A549 (cell line): Measurements from ENCODE around the gene BTBD3. TPM values are rescaled to one million over a fixed set of nuclear protein-coding genes. Genes with fewer than 3 reads are reported as not detected.

Source experiments
- ATAC-seq, 2 experiments: fragments of 200-7000 bp in 1 of 2; fragments of >200 bp in 1 of 2; cut with Nextera tagmentation in 1 of 2; cut with Tn5 transposase in 1 of 2; 3 replicates each; pipeline versions ENCODE4 v1.8.0 to v1.9.1; 2018 to 2020; ENCODE audit warnings: mild to moderate bottlenecking in 1 of 2, moderate library complexity in 1 of 2
- CTCF ChIA-PET: fragments of 300-600 bp; sonication (Branson Sonifier 250); formaldehyde crosslinking; extraction: SDS; loops from one replicate; lab custom pipeline; 2021; ENCODE audit warnings: antibody characterized with exemption, inconsistent platforms; lab: Yijun Ruan, JAX
- POLR2A ChIA-PET: fragments of 350-600 bp; formaldehyde crosslinking; extraction: SDS; loops from one replicate; lab custom pipeline; 2021; ENCODE audit warnings: antibody characterized with exemption, inconsistent platforms; lab: Yijun Ruan, JAX
- DNase-seq, 2 experiments: peaks; one replicate each; pipeline versions ENCODE4 v3.0.0 to v3.0.0-alpha.2; 2011 to 2016; ENCODE audit warnings: low read depth in 1 of 2, low spot score in 1 of 2
- FAIRE-seq: peaks from 2 replicates; lab custom pipeline; 2011; peaks lifted over from hg19 to GRCh38; lab: Jason Lieb, UNC
- H3K27ac ChIP-seq, 2 experiments: fragments of >200 bp; sonication (Bioruptor Twin); formaldehyde crosslinking; 3 replicates each; pipeline ENCODE4 v1.5.1; 2016 to 2017
- H3K4me1 ChIP-seq: fragments of >200 bp; sonication (Bioruptor Twin); formaldehyde crosslinking; 3 replicates; pipeline ENCODE4 v1.6.1; 2016
- H3K4me2 ChIP-seq: fragments of >200 bp; sonication (Bioruptor Twin); formaldehyde crosslinking; 3 replicates; pipeline ENCODE4 v1.6.1; 2016
- H3K4me3 ChIP-seq: fragments of >200 bp; sonication (Bioruptor Twin); formaldehyde crosslinking; 3 replicates; pipeline ENCODE4 v1.5.1; 2016
- H3K9me3 ChIP-seq: fragments of >200 bp; sonication (Bioruptor Twin); formaldehyde crosslinking; 3 replicates; pipeline ENCODE4 v1.6.1; 2016
- CBX8 ChIP-seq: fragments of 200-600 bp; sonication (generic); IDR thresholded peaks from 2 replicates; pipeline ENCODE4 v1.6.1; 2016
- EHF ChIP-seq: fragments of 250-450 bp; sonication (Bioruptor Pico); IDR thresholded peaks from 2 replicates; pipeline ENCODE4 v1.5.0; 2020; ENCODE audit warnings: mild to moderate bottlenecking
- EHMT2 ChIP-seq: fragments of 200-600 bp; sonication (generic); IDR thresholded peaks from 2 replicates; pipeline ENCODE4 v1.6.1; 2016; ENCODE audit warnings: antibody characterized with exemption, low read depth, mild to moderate bottlenecking, moderate library complexity
- EP300 ChIP-seq, 2 experiments: fragments of >200 bp; sonication (Bioruptor Twin); formaldehyde crosslinking; IDR thresholded peaks; 2 replicates in 1 of 2; 3 replicates in 1 of 2; pipeline ENCODE4 v1.6.1; 2016 to 2017
- FOSL2 ChIP-seq, 2 experiments: fragments of 450-650 bp in 1 of 2; fragments of >200 bp in 1 of 2; sonication (Bioruptor Twin) in 1 of 2; formaldehyde crosslinking; IDR thresholded peaks; 2 replicates each; pipeline versions ENCODE4 v1.5.0 to v1.6.1; 2016 to 2020; ENCODE audit warnings: mild to moderate bottlenecking in 1 of 2, moderate library complexity in 1 of 2
- HDAC2 ChIP-seq: fragments of 200-600 bp; sonication (generic); IDR thresholded peaks from 2 replicates; pipeline ENCODE4 v1.6.1; 2016
- HOXB5 ChIP-seq: fragments of 250-450 bp; sonication (Bioruptor Pico); IDR thresholded peaks from 2 replicates; pipeline ENCODE4 v1.5.0; 2020; ENCODE audit warnings: mild to moderate bottlenecking, moderate library complexity
- KDM5A ChIP-seq: fragments of 200-600 bp; sonication (generic); IDR thresholded peaks from 2 replicates; pipeline ENCODE4 v1.6.1; 2016; ENCODE audit warnings: antibody characterized with exemption, mild to moderate bottlenecking
- MAZ ChIP-seq: fragments of 150-350 bp; IDR thresholded peaks from 2 replicates; pipeline ENCODE4 v1.6.1; 2014; ENCODE audit warnings: antibody characterized with exemption, low read depth, low read length, borderline replicate concordance
- MYC ChIP-seq: IDR thresholded peaks from 2 replicates; pipeline ENCODE4 v1.6.1; 2012; ENCODE audit warnings: mild to moderate bottlenecking, inconsistent platforms, low read length, improper control_type of control experiment, borderline replicate concordance
- NR3C1 ChIP-seq: fragments of >200 bp; sonication (Bioruptor Twin); formaldehyde crosslinking; IDR thresholded peaks from 3 replicates; pipeline ENCODE4 v1.6.1; 2017
- POLR2AphosphoS2 ChIP-seq: conservative IDR thresholded peaks from 2 replicates; pipeline ENCODE4 v1.6.1; 2012; ENCODE audit warnings: low read length, improper control_type of control experiment, inconsistent platforms
- RNF2 ChIP-seq: fragments of 200-600 bp; sonication (generic); IDR thresholded peaks from 2 replicates; pipeline ENCODE4 v1.6.1; 2016; ENCODE audit warnings: low read depth, mild to moderate bottlenecking, antibody characterized with exemption, moderate library complexity, borderline replicate concordance
- SREBF2 ChIP-seq: fragments of 450-650 bp; IDR thresholded peaks from 2 replicates; pipeline ENCODE4 v1.6.1; 2014; ENCODE audit warnings: mild to moderate bottlenecking, moderate library complexity
- ZFP36 ChIP-seq: fragments of 450-650 bp; IDR thresholded peaks from 2 replicates; pipeline ENCODE4 v1.6.1; 2014; ENCODE audit warnings: borderline replicate concordance; ENCODE audit not compliant: partially characterized antibody
- ZNF302 ChIP-seq: fragments of 250-450 bp; sonication (Bioruptor Pico); IDR thresholded peaks from 2 replicates; pipeline ENCODE4 v1.9.0; 2021; ENCODE audit warnings: inconsistent platforms, mild to moderate bottlenecking, moderate library complexity
- ZSCAN20 ChIP-seq: fragments of 250-450 bp; sonication (Bioruptor Pico); IDR thresholded peaks from 2 replicates; pipeline ENCODE4 v1.8.0; 2022; ENCODE audit warnings: mild to moderate bottlenecking, moderate library complexity
- WGBS: methylation state at CpG from one replicate; pipeline ENCODE4 v1.1.6; 2017; ENCODE audit errors: missing lambda C conversion rate; 5-methylcytosine and 5-hydroxymethylcytosine counted together
- polyA plus RNA-seq, 4 experiments: library from polyadenylated mRNA; depleted of rRNA in 3 of 4; stranded (reverse); fragments of >200 nt; fragmentation: RNase III in 1 of 4; extraction: RNeasy Plus Mini Kit Qiagen cat#74134 plus additional on column Dnase treatment in 1 of 4; gene quantifications; 2 replicates in 3 of 4; 3 replicates in 1 of 4; pipeline ENCODE4 v1.2.3, GENCODE V29; 2011 to 2017
- TF ChIP-seq, protein P1 (sequence below): fragments of 200-600 bp; sonication (generic); IDR thresholded peaks from 2 replicates; pipeline ENCODE4 v1.6.1; 2016; ENCODE audit warnings: antibody characterized with exemption, mild to moderate bottlenecking, moderate library complexity
- TF ChIP-seq, protein P2 (sequence below): fragments of 150-350 bp; IDR thresholded peaks from 2 replicates; pipeline ENCODE4 v1.6.1; 2014; ENCODE audit warnings: low read depth, mild to moderate bottlenecking, low read length
- TF ChIP-seq, protein P3 (sequence below): fragments of 450-650 bp; IDR thresholded peaks from 2 replicates; pipeline ENCODE4 v1.6.1; 2014; ENCODE audit warnings: antibody characterized with exemption
- TF ChIP-seq, protein P4 (sequence below): IDR thresholded peaks from 2 replicates; pipeline ENCODE4 v1.6.1; 2012; ENCODE audit warnings: low read depth, borderline replicate concordance
- TF ChIP-seq, protein P5 (sequence below): fragments of 250-450 bp; sonication (Bioruptor Pico); IDR thresholded peaks from 2 replicates; pipeline ENCODE4 v1.5.0; 2020; ENCODE audit warnings: low read depth, mild to moderate bottlenecking, moderate library complexity

BTBD3 gene
- polyA plus RNA-seq, 2 of the 4 experiments (the other 2 are of a cell fraction) = 16.3 to 47.1 TPM

DNA sequence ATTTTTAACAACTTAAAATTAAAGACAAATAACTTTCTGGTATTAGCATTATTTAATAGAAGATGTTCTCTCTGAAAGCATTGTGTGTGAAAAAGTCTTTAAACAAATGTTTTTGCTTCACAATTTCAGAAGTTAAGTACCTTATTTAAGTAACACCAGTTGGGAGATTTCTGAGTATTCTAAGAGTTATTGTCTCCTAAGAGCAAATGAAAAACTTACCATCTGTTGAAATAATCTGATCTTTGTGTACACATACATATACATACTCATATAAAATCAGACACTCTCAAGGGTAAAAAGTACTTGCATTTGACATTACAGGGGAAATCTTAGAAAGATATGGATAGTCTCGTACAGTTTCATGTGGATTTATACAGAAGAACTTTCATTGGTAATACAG lies 2.4 kb downstream of the BTBD3 start:
- TF ChIP-seq EHF (CRISPR knock-in tag) (no peak), RNF2 (no peak), EHMT2 (no peak), FOSL2 (IDR thresholded peaks at IDR 0.05) (no peak), FOSL2 (CRISPR knock-in tag; IDR thresholded peaks at IDR 0.05) (no peak), POLR2AphosphoS2 (no peak), HDAC2 (no peak)
- TF ChIP-seq, protein P1, sequence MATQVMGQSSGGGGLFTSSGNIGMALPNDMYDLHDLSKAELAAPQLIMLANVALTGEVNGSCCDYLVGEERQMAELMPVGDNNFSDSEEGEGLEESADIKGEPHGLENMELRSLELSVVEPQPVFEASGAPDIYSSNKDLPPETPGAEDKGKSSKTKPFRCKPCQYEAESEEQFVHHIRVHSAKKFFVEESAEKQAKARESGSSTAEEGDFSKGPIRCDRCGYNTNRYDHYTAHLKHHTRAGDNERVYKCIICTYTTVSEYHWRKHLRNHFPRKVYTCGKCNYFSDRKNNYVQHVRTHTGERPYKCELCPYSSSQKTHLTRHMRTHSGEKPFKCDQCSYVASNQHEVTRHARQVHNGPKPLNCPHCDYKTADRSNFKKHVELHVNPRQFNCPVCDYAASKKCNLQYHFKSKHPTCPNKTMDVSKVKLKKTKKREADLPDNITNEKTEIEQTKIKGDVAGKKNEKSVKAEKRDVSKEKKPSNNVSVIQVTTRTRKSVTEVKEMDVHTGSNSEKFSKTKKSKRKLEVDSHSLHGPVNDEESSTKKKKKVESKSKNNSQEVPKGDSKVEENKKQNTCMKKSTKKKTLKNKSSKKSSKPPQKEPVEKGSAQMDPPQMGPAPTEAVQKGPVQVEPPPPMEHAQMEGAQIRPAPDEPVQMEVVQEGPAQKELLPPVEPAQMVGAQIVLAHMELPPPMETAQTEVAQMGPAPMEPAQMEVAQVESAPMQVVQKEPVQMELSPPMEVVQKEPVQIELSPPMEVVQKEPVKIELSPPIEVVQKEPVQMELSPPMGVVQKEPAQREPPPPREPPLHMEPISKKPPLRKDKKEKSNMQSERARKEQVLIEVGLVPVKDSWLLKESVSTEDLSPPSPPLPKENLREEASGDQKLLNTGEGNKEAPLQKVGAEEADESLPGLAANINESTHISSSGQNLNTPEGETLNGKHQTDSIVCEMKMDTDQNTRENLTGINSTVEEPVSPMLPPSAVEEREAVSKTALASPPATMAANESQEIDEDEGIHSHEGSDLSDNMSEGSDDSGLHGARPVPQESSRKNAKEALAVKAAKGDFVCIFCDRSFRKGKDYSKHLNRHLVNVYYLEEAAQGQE = no peak
- TF ChIP-seq, protein P2, sequence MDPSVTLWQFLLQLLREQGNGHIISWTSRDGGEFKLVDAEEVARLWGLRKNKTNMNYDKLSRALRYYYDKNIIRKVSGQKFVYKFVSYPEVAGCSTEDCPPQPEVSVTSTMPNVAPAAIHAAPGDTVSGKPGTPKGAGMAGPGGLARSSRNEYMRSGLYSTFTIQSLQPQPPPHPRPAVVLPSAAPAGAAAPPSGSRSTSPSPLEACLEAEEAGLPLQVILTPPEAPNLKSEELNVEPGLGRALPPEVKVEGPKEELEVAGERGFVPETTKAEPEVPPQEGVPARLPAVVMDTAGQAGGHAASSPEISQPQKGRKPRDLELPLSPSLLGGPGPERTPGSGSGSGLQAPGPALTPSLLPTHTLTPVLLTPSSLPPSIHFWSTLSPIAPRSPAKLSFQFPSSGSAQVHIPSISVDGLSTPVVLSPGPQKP = no peak
- H3K4me3 ChIP-seq = no peak overlapping the region
- no peak overlapping the region for H3K4me2 ChIP-seq
- no peak for ATAC-seq
- POLR2A ChIA-PET = no interaction called here
- DNase-seq = no peak
- H3K27ac ChIP-seq = no peak overlapping the region
- H3K9me3 ChIP-seq = no peaks in the 10 kb centered on the region
- CTCF ChIA-PET = interaction anchor here (0.8 to 0.9 kb wide), 2 partner anchors 10 to 24 kb away, joined by 4 read pairs; no protein-coding TSS in a partner anchor
- FAIRE-seq = no peak
- WGBS = 92% methylated on average over 1 of the region's 1 CpG
- H3K4me1 ChIP-seq = no peaks in the 10 kb centered on the region

- ATAC-seq (no peak), FAIRE-seq (peak; percentile 54), DNase-seq (no peak)
- ChIA-PET POLR2A (no interaction called here), CTCF (interaction anchor here (0.5 to 1.5 kb wide), 2 partner anchors 9 to 12 kb away, joined by 3 to 5 read pairs; no protein-coding TSS in a partner anchor)
- Histone ChIP-seq H3K4me3 (no peak overlapping the region), H3K4me1 (no peaks in the 10 kb centered on the region), H3K27ac (no peak overlapping the region), H3K9me3 (no peaks in the 10 kb centered on the region), H3K4me2 (no peak overlapping the region)
- 88% methylated on average over 6 of the region's 6 CpGs for WGBS
- TF ChIP-seq SREBF2 = no peak
- no peak for TF ChIP-seq ZNF302 (CRISPR knock-in tag)
- TF ChIP-seq, protein P3, sequence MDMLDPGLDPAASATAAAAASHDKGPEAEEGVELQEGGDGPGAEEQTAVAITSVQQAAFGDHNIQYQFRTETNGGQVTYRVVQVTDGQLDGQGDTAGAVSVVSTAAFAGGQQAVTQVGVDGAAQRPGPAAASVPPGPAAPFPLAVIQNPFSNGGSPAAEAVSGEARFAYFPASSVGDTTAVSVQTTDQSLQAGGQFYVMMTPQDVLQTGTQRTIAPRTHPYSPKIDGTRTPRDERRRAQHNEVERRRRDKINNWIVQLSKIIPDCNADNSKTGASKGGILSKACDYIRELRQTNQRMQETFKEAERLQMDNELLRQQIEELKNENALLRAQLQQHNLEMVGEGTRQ = no peak
- no peak for TF ChIP-seq MAZ
- no peak for TF ChIP-seq MYC
- no peak for TF ChIP-seq ZFP36
- no peak for TF ChIP-seq HOXB5 (CRISPR knock-in tag)
- TF ChIP-seq, protein P4, sequence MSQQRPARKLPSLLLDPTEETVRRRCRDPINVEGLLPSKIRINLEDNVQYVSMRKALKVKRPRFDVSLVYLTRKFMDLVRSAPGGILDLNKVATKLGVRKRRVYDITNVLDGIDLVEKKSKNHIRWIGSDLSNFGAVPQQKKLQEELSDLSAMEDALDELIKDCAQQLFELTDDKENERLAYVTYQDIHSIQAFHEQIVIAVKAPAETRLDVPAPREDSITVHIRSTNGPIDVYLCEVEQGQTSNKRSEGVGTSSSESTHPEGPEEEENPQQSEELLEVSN = no peak
- TF ChIP-seq, protein P2 = no peak
- no peak for TF ChIP-seq CBX8
- no peak for TF ChIP-seq NR3C1
- TF ChIP-seq EHF (CRISPR knock-in tag) = no peak
- TF ChIP-seq ZSCAN20 (CRISPR knock-in tag) = no peak
- TF ChIP-seq, protein P5, sequence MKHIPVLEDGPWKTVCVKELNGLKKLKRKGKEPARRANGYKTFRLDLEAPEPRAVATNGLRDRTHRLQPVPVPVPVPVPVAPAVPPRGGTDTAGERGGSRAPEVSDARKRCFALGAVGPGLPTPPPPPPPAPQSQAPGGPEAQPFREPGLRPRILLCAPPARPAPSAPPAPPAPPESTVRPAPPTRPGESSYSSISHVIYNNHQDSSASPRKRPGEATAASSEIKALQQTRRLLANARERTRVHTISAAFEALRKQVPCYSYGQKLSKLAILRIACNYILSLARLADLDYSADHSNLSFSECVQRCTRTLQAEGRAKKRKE (CRISPR knock-in tag) = no peak
- no peak for TF ChIP-seq KDM5A
- TF ChIP-seq HDAC2 = no peak
- TF ChIP-seq EP300 (IDR thresholded peaks at IDR 0.05) = no peak
Observed at GRCh38 chr20:11921321-11921720, 3.6 kb downstream of the BTBD3 start.
